OCI-LY1 (cell line): ENCODE results near the gene DIAPH3.

Experiments
- H2AFZ ChIP-seq: fragments of 200-600 bp; sonication (generic), shearing (Covaris generic); 2 replicates; pipeline ENCODE4 v1.6.0; 2014; ENCODE audit warnings: antibody characterized with exemption, mild to moderate bottlenecking, low read length
- H3F3A ChIP-seq: fragments of 200-600 bp; sonication (generic), shearing (Covaris generic); 2 replicates; pipeline ENCODE4 v1.6.0; 2014; ENCODE audit warnings: mild to moderate bottlenecking, antibody characterized with exemption, low read length, moderate library complexity; ENCODE audit not compliant: insufficient read depth
- H3K27ac ChIP-seq: fragments of 200-600 bp; sonication (generic); 2 replicates; pipeline ENCODE4 v1.5.1; 2014; ENCODE audit warnings: low read length, mixed run types, mild to moderate bottlenecking, low read depth; ENCODE audit not compliant: poor library complexity, severe bottlenecking
- H3K27me3 ChIP-seq: fragments of 200-600 bp; sonication (generic); 2 replicates; pipeline ENCODE4 v1.6.0; 2014; ENCODE audit warnings: antibody characterized with exemption, mild to moderate bottlenecking, low read length, moderate library complexity; ENCODE audit not compliant: insufficient read depth
- H3K36me3 ChIP-seq: fragments of 200-600 bp; sonication (generic); 2 replicates; pipeline ENCODE4 v1.6.1; 2014; ENCODE audit warnings: mild to moderate bottlenecking, antibody characterized with exemption, low read length, moderate library complexity, mixed read lengths; ENCODE audit not compliant: insufficient read depth
- H3K4me1 ChIP-seq: fragments of 200-600 bp; sonication (generic); 2 replicates; pipeline ENCODE4 v1.5.1; 2014; ENCODE audit warnings: mild to moderate bottlenecking, low read length, moderate library complexity; ENCODE audit not compliant: insufficient read depth, severe bottlenecking
- H3K4me2 ChIP-seq: fragments of 200-600 bp; sonication (generic), shearing (Covaris generic); 2 replicates; pipeline ENCODE4 v1.6.1; 2014; ENCODE audit warnings: low read length
- H3K4me3 ChIP-seq: fragments of 200-600 bp; sonication (generic); 2 replicates; pipeline ENCODE4 v1.5.1; 2014; ENCODE audit warnings: low read length, low read depth, mild to moderate bottlenecking, mixed read lengths; ENCODE audit not compliant: poor library complexity, severe bottlenecking
- H3K79me2 ChIP-seq: fragments of 200-600 bp; shearing (Covaris generic); 2 replicates; pipeline ENCODE4 v1.6.1; 2016; ENCODE audit warnings: mixed run types, low read length, mixed read lengths; ENCODE audit not compliant: insufficient read depth
- H3K9ac ChIP-seq: fragments of 200-600 bp; sonication (generic), shearing (Covaris generic); 2 replicates; pipeline ENCODE4 v1.6.1; 2014; ENCODE audit warnings: mild to moderate bottlenecking, low read length, mixed read lengths
- H3K9me2 ChIP-seq: fragments of 200-600 bp; sonication (generic), shearing (Covaris generic); 2 replicates; pipeline ENCODE4 v1.6.1; 2014; ENCODE audit warnings: low read depth, mild to moderate bottlenecking, low read length, mixed read lengths
- H3K9me3 ChIP-seq: fragments of 200-600 bp; shearing (Covaris generic); 2 replicates; pipeline ENCODE4 v1.6.1; 2014; ENCODE audit warnings: low read length, mixed read lengths
- H4K20me1 ChIP-seq: fragments of 200-600 bp; sonication (generic), shearing (Covaris generic); 2 replicates; pipeline ENCODE4 v1.6.0; 2016; ENCODE audit warnings: mild to moderate bottlenecking, low read length; ENCODE audit not compliant: insufficient read depth
- CTCF ChIP-seq: fragments of 200-600 bp; sonication (generic), shearing (Covaris generic); IDR thresholded peaks from 2 replicates; pipeline ENCODE4 v1.5.1; 2017; ENCODE audit warnings: mild to moderate bottlenecking, antibody characterized with exemption, low read length, moderate library complexity, mixed read lengths
- EZH2 ChIP-seq: fragments of 200-600 bp; sonication (generic), shearing (Covaris generic); IDR thresholded peaks from 2 replicates; pipeline ENCODE4 v1.8.0; 2017; ENCODE audit warnings: borderline replicate concordance, mixed run types, mild to moderate bottlenecking, antibody characterized with exemption, low read length, moderate library complexity, mixed read lengths

DIAPH3 gene

GRCh38 chr13:59834801-59835200, 328.9 kb downstream of the DIAPH3 start:
- no peak overlapping the region for H3K27ac ChIP-seq
- no peak overlapping the region for H2AFZ ChIP-seq
- H3F3A ChIP-seq: no peaks in the 10 kb centered on the region
- no peaks in the 10 kb centered on the region for H3K79me2 ChIP-seq
- H3K4me1 ChIP-seq: no peaks in the 10 kb centered on the region
- no peaks in the 10 kb centered on the region for H4K20me1 ChIP-seq
- no peaks in the 10 kb centered on the region for H3K9me3 ChIP-seq
- no peaks in the 10 kb centered on the region for H3K27me3 ChIP-seq
- TF ChIP-seq EZH2 (no peak), CTCF (no peak)
- H3K9ac ChIP-seq: no peak overlapping the region
- no peaks in the 10 kb centered on the region for H3K9me2 ChIP-seq
- H3K4me2 ChIP-seq: no peak overlapping the region
- H3K4me3 ChIP-seq: no peak overlapping the region
- H3K36me3 ChIP-seq: no peaks in the 10 kb centered on the region

- no peak overlapping the region for H2AFZ ChIP-seq
These were observed 334.0 kb downstream of the DIAPH3 start for GRCh38 chr13:59829690-59830089.

GRCh38 chr13:59823486-59823885, 340.2 kb downstream of the DIAPH3 start:
- no peaks in the 10 kb centered on the region for H3K9me3 ChIP-seq
- no peaks in the 10 kb centered on the region for H3F3A ChIP-seq
- TF ChIP-seq CTCF: no peak
- no peak for TF ChIP-seq EZH2
- H3K4me3 ChIP-seq: no peak overlapping the region
- H3K4me2 ChIP-seq: no peak overlapping the region
- H3K9ac ChIP-seq: no peak overlapping the region
- no peaks in the 10 kb centered on the region for H3K4me1 ChIP-seq
- H3K36me3 ChIP-seq: no peaks in the 10 kb centered on the region
- no peaks in the 10 kb centered on the region for H4K20me1 ChIP-seq
- H3K9me2 ChIP-seq: no peaks in the 10 kb centered on the region
- no peak overlapping the region for H2AFZ ChIP-seq
- no peaks in the 10 kb centered on the region for H3K27me3 ChIP-seq
- no peaks in the 10 kb centered on the region for H3K79me2 ChIP-seq
- H3K27ac ChIP-seq: no peak overlapping the region

More at GRCh38 chr13:59829690-59830089, 334.0 kb downstream of the DIAPH3 start:
- no peaks in the 10 kb centered on the region for H3F3A ChIP-seq
- no peaks in the 10 kb centered on the region for H4K20me1 ChIP-seq
- H3K36me3 ChIP-seq: no peaks in the 10 kb centered on the region
- no peaks in the 10 kb centered on the region for H3K4me1 ChIP-seq
- no peaks in the 10 kb centered on the region for H3K27me3 ChIP-seq
- H3K27ac ChIP-seq: no peak overlapping the region
- H3K9me3 ChIP-seq: no peaks in the 10 kb centered on the region
- TF ChIP-seq EZH2: no peak
- TF ChIP-seq CTCF: no peak
- no peak overlapping the region for H3K4me3 ChIP-seq
- H3K79me2 ChIP-seq: no peaks in the 10 kb centered on the region
- no peak overlapping the region for H3K4me2 ChIP-seq
- H3K9ac ChIP-seq: no peak overlapping the region
- no peaks in the 10 kb centered on the region for H3K9me2 ChIP-seq
